Suprapubic skin (tissue), 3 donors: ENCODE data around the gene PRDM1.

Source experiments
- POLR2AphosphoS5 ChIP-seq, 3 donors: sonication (generic); formaldehyde crosslinking; IDR thresholded peaks; one replicate each; pipeline ENCODE4 v1.6.1; 2017; ENCODE audit warnings: antibody characterized with exemption in 3 of 3
- TF ChIP-seq, protein P1 (sequence below), 2 donors: fragments of 200-600 bp in 1 of 2; fragments of 450-650 bp in 1 of 2; sonication (generic) in 1 of 2; IDR thresholded peaks; one replicate each; pipeline ENCODE4 v1.5.1; 2016 to 2019; ENCODE audit warnings: antibody characterized with exemption in 2 of 2, mild to moderate bottlenecking in 1 of 2, moderate library complexity in 1 of 2

DNA sequence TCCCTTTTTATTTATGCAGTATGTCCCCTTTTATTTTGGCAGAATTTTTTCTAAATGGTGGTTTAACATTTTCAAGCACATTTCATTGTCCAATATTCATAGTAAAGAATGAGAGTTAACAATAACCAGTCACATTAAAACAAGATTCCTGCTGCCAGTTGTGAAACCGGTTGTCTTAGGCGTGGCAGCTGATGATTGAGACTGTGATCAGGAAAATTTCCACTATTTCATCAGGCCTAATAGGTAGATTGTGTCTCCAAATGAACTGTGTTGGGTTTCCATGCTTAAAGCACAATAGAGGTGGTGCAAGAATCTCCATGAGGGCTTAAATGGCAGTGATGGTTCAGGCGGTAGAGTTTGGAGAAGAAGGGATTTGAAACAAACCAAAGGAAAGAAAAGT is 15.3 kb downstream of the PRDM1 start:
- TF ChIP-seq, protein P1, sequence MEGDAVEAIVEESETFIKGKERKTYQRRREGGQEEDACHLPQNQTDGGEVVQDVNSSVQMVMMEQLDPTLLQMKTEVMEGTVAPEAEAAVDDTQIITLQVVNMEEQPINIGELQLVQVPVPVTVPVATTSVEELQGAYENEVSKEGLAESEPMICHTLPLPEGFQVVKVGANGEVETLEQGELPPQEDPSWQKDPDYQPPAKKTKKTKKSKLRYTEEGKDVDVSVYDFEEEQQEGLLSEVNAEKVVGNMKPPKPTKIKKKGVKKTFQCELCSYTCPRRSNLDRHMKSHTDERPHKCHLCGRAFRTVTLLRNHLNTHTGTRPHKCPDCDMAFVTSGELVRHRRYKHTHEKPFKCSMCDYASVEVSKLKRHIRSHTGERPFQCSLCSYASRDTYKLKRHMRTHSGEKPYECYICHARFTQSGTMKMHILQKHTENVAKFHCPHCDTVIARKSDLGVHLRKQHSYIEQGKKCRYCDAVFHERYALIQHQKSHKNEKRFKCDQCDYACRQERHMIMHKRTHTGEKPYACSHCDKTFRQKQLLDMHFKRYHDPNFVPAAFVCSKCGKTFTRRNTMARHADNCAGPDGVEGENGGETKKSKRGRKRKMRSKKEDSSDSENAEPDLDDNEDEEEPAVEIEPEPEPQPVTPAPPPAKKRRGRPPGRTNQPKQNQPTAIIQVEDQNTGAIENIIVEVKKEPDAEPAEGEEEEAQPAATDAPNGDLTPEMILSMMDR (IDR thresholded peaks at IDR 0.05), result no peak
- TF ChIP-seq POLR2AphosphoS5 (IDR thresholded peaks at IDR 0.05), result no peak
